Osteoblast (primary cell): ENCODE results near the gene SIPA1L3. TPM values are rescaled to one million over a fixed set of nuclear protein-coding genes. Genes with fewer than 3 reads are reported as not detected.

Source experiments
- DNase-seq: peaks from one replicate; pipeline ENCODE4 v3.0.0; 2011; ENCODE audit warnings: low spot score, mixed read lengths; ENCODE audit not compliant: insufficient read length; ENCODE audit errors: missing footprints
- H2AFZ ChIP-seq: 2 replicates; pipeline ENCODE4 v1.6.0; 2011; ENCODE audit warnings: mild to moderate bottlenecking, low read length
- H3K27ac ChIP-seq: 2 replicates; pipeline ENCODE4 v1.5.1; 2011; ENCODE audit warnings: mild to moderate bottlenecking, low read depth, low read length, moderate library complexity
- H3K27me3 ChIP-seq: 2 replicates; pipeline ENCODE4 v1.6.0; 2012; ENCODE audit warnings: mild to moderate bottlenecking, control low read depth, inconsistent platforms, low read length, moderate library complexity; ENCODE audit not compliant: insufficient read depth
- H3K36me3 ChIP-seq: 2 replicates; pipeline ENCODE4 v1.5.1; 2011; ENCODE audit warnings: mild to moderate bottlenecking, low read length, control low read depth, moderate library complexity; ENCODE audit not compliant: insufficient read depth
- H3K4me1 ChIP-seq: 2 replicates; pipeline ENCODE4 v1.5.1; 2011; ENCODE audit warnings: mild to moderate bottlenecking, low read length, control low read depth, moderate library complexity; ENCODE audit not compliant: insufficient read depth
- H3K4me2 ChIP-seq: 2 replicates; pipeline ENCODE4 v1.6.0; 2011; ENCODE audit warnings: mild to moderate bottlenecking, low read length; ENCODE audit not compliant: insufficient read depth
- H3K4me3 ChIP-seq: fragments of 200-600 bp; sonication (generic); 3 replicates; pipeline ENCODE4 v1.5.1; 2012; ENCODE audit warnings: mild to moderate bottlenecking, low read length, inconsistent platforms; ENCODE audit not compliant: insufficient read depth
- H3K79me2 ChIP-seq: 2 replicates; pipeline ENCODE4 v1.6.0; 2012; ENCODE audit warnings: mild to moderate bottlenecking, low read length, control low read depth, inconsistent platforms; ENCODE audit not compliant: insufficient read depth
- H3K9me3 ChIP-seq: 2 replicates; pipeline ENCODE4 v1.5.1; 2011; ENCODE audit warnings: low read depth, low read length, control low read depth
- H4K20me1 ChIP-seq: 2 replicates; pipeline ENCODE4 v1.6.0; 2012; ENCODE audit warnings: mild to moderate bottlenecking, low read length, control low read depth; ENCODE audit not compliant: insufficient read depth
- total RNA-seq: library from RNA; depleted of rRNA; stranded (reverse); fragments of >200 nt; gene quantifications from 2 replicates; pipeline ENCODE4 v1.2.3, GENCODE V29; 2012
- TF ChIP-seq, protein P1 (sequence below): IDR thresholded peaks from 2 replicates; pipeline ENCODE4 v1.5.1; 2011; ENCODE audit warnings: mild to moderate bottlenecking, low read depth, low read length, moderate library complexity; ENCODE audit errors: extremely low read depth

The SIPA1L3 gene
- total RNA-seq, 1 donor: 17.4 TPM

DNA sequence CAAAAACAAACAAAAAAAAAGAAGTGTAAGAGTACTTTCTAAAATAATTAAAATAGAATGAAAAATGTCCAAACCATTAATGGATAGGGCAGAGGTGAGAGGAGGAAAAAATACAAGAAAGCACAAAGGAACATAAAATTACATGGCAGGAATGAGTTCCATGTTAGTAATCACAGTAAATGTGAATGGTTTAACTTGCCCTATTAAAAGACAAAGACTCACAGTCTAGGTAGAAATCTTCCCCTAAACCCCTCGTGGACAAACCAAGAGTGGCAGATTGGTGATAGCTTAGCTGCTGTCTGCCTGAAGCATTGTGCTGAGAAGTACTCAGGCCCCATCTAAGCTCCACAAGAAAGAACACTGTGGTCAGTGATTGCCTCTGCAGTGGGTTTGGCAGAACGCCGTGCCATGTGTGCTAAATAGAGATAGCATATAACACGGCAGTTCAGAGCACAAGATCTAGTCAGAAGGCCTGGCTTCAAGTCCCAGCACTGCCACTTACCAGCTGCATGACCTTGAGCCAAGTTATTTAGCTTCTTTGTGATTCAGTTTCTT lies 213.5 kb downstream of the SIPA1L3 start:
- no peak overlapping the region for H3K27ac ChIP-seq
- H4K20me1 ChIP-seq: peaks cover 4% of the 10 kb centered on the region
- H3K36me3 ChIP-seq: peaks cover 48% of the 10 kb centered on the region
- no peaks in the 10 kb centered on the region for H3K27me3 ChIP-seq
- TF ChIP-seq, protein P1, sequence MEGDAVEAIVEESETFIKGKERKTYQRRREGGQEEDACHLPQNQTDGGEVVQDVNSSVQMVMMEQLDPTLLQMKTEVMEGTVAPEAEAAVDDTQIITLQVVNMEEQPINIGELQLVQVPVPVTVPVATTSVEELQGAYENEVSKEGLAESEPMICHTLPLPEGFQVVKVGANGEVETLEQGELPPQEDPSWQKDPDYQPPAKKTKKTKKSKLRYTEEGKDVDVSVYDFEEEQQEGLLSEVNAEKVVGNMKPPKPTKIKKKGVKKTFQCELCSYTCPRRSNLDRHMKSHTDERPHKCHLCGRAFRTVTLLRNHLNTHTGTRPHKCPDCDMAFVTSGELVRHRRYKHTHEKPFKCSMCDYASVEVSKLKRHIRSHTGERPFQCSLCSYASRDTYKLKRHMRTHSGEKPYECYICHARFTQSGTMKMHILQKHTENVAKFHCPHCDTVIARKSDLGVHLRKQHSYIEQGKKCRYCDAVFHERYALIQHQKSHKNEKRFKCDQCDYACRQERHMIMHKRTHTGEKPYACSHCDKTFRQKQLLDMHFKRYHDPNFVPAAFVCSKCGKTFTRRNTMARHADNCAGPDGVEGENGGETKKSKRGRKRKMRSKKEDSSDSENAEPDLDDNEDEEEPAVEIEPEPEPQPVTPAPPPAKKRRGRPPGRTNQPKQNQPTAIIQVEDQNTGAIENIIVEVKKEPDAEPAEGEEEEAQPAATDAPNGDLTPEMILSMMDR: no peak
- H3K9me3 ChIP-seq: no peaks in the 10 kb centered on the region
- no peaks in the 10 kb centered on the region for H3K4me1 ChIP-seq
- no peak overlapping the region for H2AFZ ChIP-seq
- peaks cover 16% of the 10 kb centered on the region for H3K79me2 ChIP-seq
- no peak overlapping the region for H3K4me3 ChIP-seq
- H3K4me2 ChIP-seq: no peak overlapping the region
- DNase-seq: no peak

DNA sequence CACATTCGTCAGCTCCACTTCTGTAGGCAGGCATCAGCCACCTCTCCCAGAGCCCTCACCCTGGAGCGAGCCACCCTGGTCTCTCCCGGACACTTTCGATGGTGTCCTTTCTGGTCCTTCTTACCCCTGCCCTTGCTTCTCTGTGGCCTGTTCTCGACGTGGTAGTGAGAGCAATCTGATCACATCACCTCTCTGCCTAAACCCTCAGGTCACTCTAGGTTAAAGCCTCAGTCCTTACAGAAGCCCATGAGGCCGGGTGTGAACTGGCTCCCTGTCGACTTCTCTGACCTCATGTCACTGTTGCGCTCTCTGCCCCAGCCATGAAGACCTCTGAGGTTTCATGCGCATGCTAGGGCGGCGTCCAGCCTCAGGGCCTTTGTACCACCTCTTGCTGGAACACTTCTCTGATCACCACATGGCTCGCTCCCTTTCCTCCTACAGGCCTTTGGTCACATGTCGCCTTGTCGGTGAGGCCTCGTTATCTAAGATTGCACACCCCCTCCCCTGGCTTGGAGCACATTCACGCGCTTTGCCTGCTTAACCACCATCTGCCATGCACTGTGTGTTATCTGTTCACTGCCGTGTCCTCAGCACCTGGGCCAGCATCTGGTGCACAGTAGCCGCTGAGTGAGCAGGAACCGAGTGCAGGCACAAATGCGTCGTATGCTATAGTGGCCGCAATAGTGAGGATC lies 215.5 kb downstream of the SIPA1L3 start:
- Histone ChIP-seq H3K4me1 (no peaks in the 10 kb centered on the region), H3K36me3 (peaks cover 38% of the 10 kb centered on the region), H3K79me2 (peaks cover 17% of the 10 kb centered on the region), H4K20me1 (peaks cover 4% of the 10 kb centered on the region), H2AFZ (no peak overlapping the region), H3K27ac (no peak overlapping the region), H3K4me2 (no peak overlapping the region), H3K9me3 (no peaks in the 10 kb centered on the region), H3K27me3 (no peaks in the 10 kb centered on the region), H3K4me3 (no peak overlapping the region)
- no peak for DNase-seq
- TF ChIP-seq, protein P1: no peak

DNA sequence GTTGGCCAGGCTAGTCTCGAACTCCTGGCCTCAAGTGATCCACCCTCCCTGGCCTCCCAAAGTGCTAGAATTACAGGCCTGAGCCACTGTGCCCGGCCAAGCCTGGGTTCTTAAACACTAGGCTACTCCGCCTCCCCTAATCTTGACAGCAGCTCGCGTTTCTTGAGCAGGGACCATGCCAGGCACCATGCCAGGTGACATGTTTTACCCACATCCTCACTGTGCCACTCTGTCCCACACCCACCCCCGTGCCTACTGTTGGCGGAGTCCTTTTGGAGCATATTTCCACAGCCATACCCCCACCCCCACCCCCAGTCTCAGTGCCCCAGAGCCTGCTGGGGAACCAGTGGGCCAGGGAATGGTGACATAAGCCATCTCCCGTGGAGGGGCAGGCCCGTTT lies 218.2 kb downstream of the SIPA1L3 start:
- Histone ChIP-seq H3K4me3 (no peak overlapping the region), H3K4me1 (no peaks in the 10 kb centered on the region), H3K4me2 (no peak overlapping the region), H3K27ac (no peak overlapping the region), H3K79me2 (peaks cover 16% of the 10 kb centered on the region), H3K9me3 (no peaks in the 10 kb centered on the region), H2AFZ (no peak overlapping the region), H3K36me3 (peaks cover 27% of the 10 kb centered on the region), H3K27me3 (no peaks in the 10 kb centered on the region), H4K20me1 (peaks cover 4% of the 10 kb centered on the region)
- TF ChIP-seq, protein P1: no peak
- no peak for DNase-seq

DNA sequence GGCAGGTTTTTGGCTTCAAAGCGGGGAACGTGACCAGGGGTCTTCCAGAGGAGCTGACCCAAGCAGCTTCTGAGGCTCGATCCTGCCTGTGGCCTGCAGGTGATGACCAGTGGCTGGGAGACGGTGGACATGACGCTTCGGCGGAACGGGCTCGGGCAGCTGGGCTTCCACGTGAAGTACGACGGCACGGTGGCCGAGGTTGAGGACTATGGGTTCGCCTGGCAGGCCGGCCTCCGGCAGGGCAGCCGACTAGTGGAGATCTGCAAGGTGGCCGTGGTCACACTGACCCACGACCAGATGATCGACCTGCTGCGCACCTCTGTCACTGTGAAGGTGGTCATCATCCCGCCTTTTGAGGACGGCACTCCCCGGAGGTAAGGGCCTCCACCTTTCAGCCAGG lies 223.4 kb downstream of the SIPA1L3 start:
- Histone ChIP-seq H3K79me2 (peaks cover 7% of the 10 kb centered on the region), H3K4me2 (no peak overlapping the region), H2AFZ (no peak overlapping the region), H4K20me1 (peaks cover 4% of the 10 kb centered on the region), H3K4me3 (no peak overlapping the region), H3K4me1 (no peaks in the 10 kb centered on the region), H3K36me3 (peaks cover 29% of the 10 kb centered on the region), H3K9me3 (no peaks in the 10 kb centered on the region), H3K27me3 (no peaks in the 10 kb centered on the region), H3K27ac (no peak overlapping the region)
- no peak for DNase-seq
- TF ChIP-seq, protein P1: no peak
